Measurements from ENCODE around the gene CD79B. TPM values are rescaled to one million over a fixed set of nuclear protein-coding genes. Genes with fewer than 3 reads are reported as not detected.
A peak's percentile ranks its signal among the peaks of the same experiment; 100 is the strongest.

CD79B gene
- total and polyA plus RNA-seq, 9 of the 15 experiments (the other 6 are each of a cell fraction or from before 2014, with no cell fraction given), result 0.15 to 0.62 (median 0.44) TPM; not detected in 2

- Histone ChIP-seq H3K4me3 (peak overlapping the region; percentile 23; the same call in 1 of the 2 replicates), H3K9me1 (ENCODE audit: control insufficient read depth, insufficient read depth, low read length) (peaks cover 2% of the 10 kb centered on the region), H3K9ac (ENCODE audit: insufficient read depth in 1 of 2, low read depth in 2 of 2, low read length in 2 of 2) (peak overlapping the region; percentile 17 to 66; a peak in 3 of 4 replicates), H3K36me3 (ENCODE audit: control insufficient read depth, insufficient read depth, low read length) (no peaks in the 10 kb centered on the region), H3K27ac (ENCODE audit: extremely low read depth, low read depth, low read length) (no peak overlapping the region; the same call in 2 of the 3 replicates), H3K4me2 (ENCODE audit: insufficient read depth, low read length) (peak overlapping the region; percentile 89), H3K4me1 (replicated peaks in 1 of 2; ENCODE audit: control insufficient read depth in 2 of 2, insufficient read depth in 2 of 2, low read length in 2 of 2) (peaks cover 15 to 26% of the 10 kb centered on the region in 2 experiments), H4K20me1 (replicated peaks; ENCODE audit: control insufficient read depth, insufficient read depth, low read length) (no peaks in the 10 kb centered on the region), H3K79me2 (ENCODE audit: control insufficient read depth, insufficient read depth, low read length) (no peaks in the 10 kb centered on the region), H2AFZ (ENCODE audit: low read depth, low read length) (no peak overlapping the region), H3K27me3 (ENCODE audit: control insufficient read depth in 2 of 2, insufficient read depth in 2 of 2, low read length in 2 of 2) (0 out of 5 replicates have a peak, but pooled peaks cover 0 to 3% of the 10 kb centered on the region in 2 experiments), H3K9me3 (replicated peaks; ENCODE audit: control insufficient read depth, insufficient read depth, low read depth, low read length) (no peaks in the 10 kb centered on the region)
- ChIA-PET POLR2A (no interaction called here), CTCF (ENCODE audit: low intra/inter-chr PET ratio) (no interaction called here)
- in situ Hi-C loops (cut with MboI), result no loop called here
- DNase-seq (ENCODE audit: extremely low read depth in 1 of 4, low spot score in 3 of 4) (no peak), ATAC-seq (no peak), FAIRE-seq (no peak)
- TSS peak; percentile 62 for BruUV-seq (replicated peaks)
- intact Hi-C loops (cut with micrococcal nuclease), result no loop called here
- TF ChIP-seq POLR2AphosphoS5 (IDR thresholded peaks at IDR 0.05; ENCODE audit: control insufficient read depth, insufficient read depth, low read depth, low read length) (no peak), ARID4B (CRISPR knock-in tag; IDR thresholded peaks at IDR 0.05) (peak; percentile 29; the same call in 1 of the 2 replicates), SNRNP70 (optimal IDR thresholded peaks at IDR 0.05; ENCODE audit: low read depth, low read length) (no peak), BCL6 (CRISPR knock-in tag; IDR thresholded peaks at IDR 0.05) (no peak), JUND (IDR thresholded peaks at IDR 0.05; ENCODE audit: borderline replicate concordance, low read depth, low read length) (no peak), JUND (tag; IDR thresholded peaks at IDR 0.05; ENCODE audit: borderline replicate concordance, low read depth, low read length) (no peak), SRF (CRISPR knock-in tag; IDR thresholded peaks at IDR 0.05) (no peak), RAD51 (IDR thresholded peaks at IDR 0.05; ENCODE audit: borderline replicate concordance, low read depth) (no peak), ILK (tag; IDR thresholded peaks at IDR 0.05; ENCODE audit: borderline replicate concordance, low read depth) (no peak), RBFOX2 (IDR thresholded peaks at IDR 0.05; ENCODE audit: low read depth, low read length) (peak; percentile 43; the same call in 1 of the 2 replicates), EWSR1 (IDR thresholded peaks at IDR 0.05; ENCODE audit: borderline replicate concordance, low read depth, partially characterized antibody) (no peak), DEAF1 (CRISPR knock-in tag; IDR thresholded peaks at IDR 0.05) (no peak), TOE1 (IDR thresholded peaks at IDR 0.05; ENCODE audit: borderline replicate concordance) (no peak), TOE1 (CRISPR knock-in tag; IDR thresholded peaks at IDR 0.05; ENCODE audit: borderline replicate concordance, low read depth) (no peak), TEAD4 (IDR thresholded peaks at IDR 0.05; ENCODE audit: low read length) (no peak), TEAD4 (CRISPR knock-in tag; IDR thresholded peaks at IDR 0.05; ENCODE audit: borderline replicate concordance) (no peak)
- TF ChIP-seq, protein P1, sequence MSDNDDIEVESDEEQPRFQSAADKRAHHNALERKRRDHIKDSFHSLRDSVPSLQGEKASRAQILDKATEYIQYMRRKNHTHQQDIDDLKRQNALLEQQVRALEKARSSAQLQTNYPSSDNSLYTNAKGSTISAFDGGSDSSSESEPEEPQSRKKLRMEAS (CRISPR knock-in tag; IDR thresholded peaks at IDR 0.05), result no peak
- WGBS (ENCODE audit: insufficient coverage, low coverage, missing lambda C conversion rate), result 21% methylated on average over 7 of the region's 7 CpGs
Measured at GRCh38 chr17:63960430-63960829, 28.3 kb upstream of the CD79B start.
